Ovary (tissue), 9 donors: Measurements from ENCODE around the gene OGFOD2. TPM values are rescaled to one million over a fixed set of nuclear protein-coding genes. Genes with fewer than 3 reads are reported as not detected.

Experiments
- DNase-seq, 5 donors: peaks; one replicate each; pipeline ENCODE4 v3.0.0-alpha.2; 2019 to 2020
- H3K27ac ChIP-seq, 2 donors: fragments of 200-600 bp; one replicate each; pipeline versions ENCODE4 v1.5.1 to v1.8.0; 2019 to 2022
- H3K27me3 ChIP-seq: fragments of 200-600 bp; one replicate; pipeline ENCODE4 v1.8.0; 2022
- H3K36me3 ChIP-seq: fragments of 200-600 bp; sonication (generic); one replicate; pipeline ENCODE4 v1.5.1; 2019
- H3K4me1 ChIP-seq: one replicate; pipeline ENCODE4 v1.8.1; 2013; ENCODE audit warnings: mild to moderate bottlenecking, moderate library complexity; ENCODE audit not compliant: insufficient read depth
- H3K4me3 ChIP-seq: fragments of 200-600 bp; sonication (generic); one replicate; pipeline ENCODE4 v1.5.1; 2017
- H3K9me3 ChIP-seq, 2 donors: fragments of 200-600 bp in 1 of 2; sonication (generic) in 1 of 2; one replicate each; pipeline versions ENCODE4 v1.5.1 to v1.8.1; 2013 to 2019; ENCODE audit warnings: mild to moderate bottlenecking in 1 of 2, moderate library complexity in 1 of 2
- CTCF ChIP-seq, 3 donors: fragments of 450-650 bp in 2 of 3; fragments of 200-600 bp in 1 of 3; IDR thresholded peaks; one replicate each; pipeline versions ENCODE4 v1.5.1 to v1.8.0; 2016 to 2022; ENCODE audit warnings: antibody characterized with exemption in 3 of 3, mild to moderate bottlenecking in 1 of 3
- EP300 ChIP-seq: sonication (generic); formaldehyde crosslinking; IDR thresholded peaks from one replicate; pipeline ENCODE4 v1.6.1; 2017; ENCODE audit warnings: antibody characterized with exemption
- POLR2A ChIP-seq: fragments of 450-650 bp; IDR thresholded peaks from one replicate; pipeline ENCODE4 v1.6.1; 2017; ENCODE audit warnings: antibody characterized with exemption, mild to moderate bottlenecking, moderate library complexity
- WGBS, 3 donors: extraction: QIAGEN DNeasy Blood & Tissue Kit in 1 of 3; methylation state at CpG; one replicate each; pipeline versions ENCODE4 v1.1.5 to v1.1.7; 2013 to 2017; 5-methylcytosine and 5-hydroxymethylcytosine counted together
- intact Hi-C, 4 donors: fragments of 100-400 bp; cut with DNase I; formaldehyde crosslinking; loops; one replicate each; pipeline versions ENCODE4 v1.11.0 to v1.15.1; 2022 to 2023
- polyA plus RNA-seq, 2 donors: library from polyadenylated mRNA; stranded (reverse); fragments of 200-250 nt in 1 of 2; fragments of 350-450 nt in 1 of 2; fragmentation: Illumina TruSeq in 1 of 2; extraction: RNeasy Lipid Tissue Mini Kit (QIAGEN cat#74804) in 1 of 2; gene quantifications; one replicate each; pipeline ENCODE4 v1.2.3, GENCODE V29; 2013 to 2014
- total RNA-seq, 7 donors: library from RNA; depleted of rRNA in 2 of 7; stranded (reverse); fragments of >200 nt in 2 of 7; fragmentation: NEBNext Ultra II Directional in 3 of 7; extraction: Animal tissue kit (Norgen Biotek cat#: 25700) in 3 of 7; gene quantifications; one replicate each; pipeline versions ENCODE4 v1.1.0 to v1.2.4, GENCODE V29; 2016 to 2023
- donor health status: DM: no; HTN: no; CAD: no; lungs with moderate emphysema.
- donor health status: DM: no; HTN: no; CAD: no.
- donor health status: Bipolar disorder and iron deficiency.
- donor health status: DM: yes; HTN: yes; CAD: no.
- donor health status: DM: no; HTN: no; CAD: no.
- donor health status: DM: yes; HTN: yes; CAD: no.

OGFOD2 gene
- total and polyA plus RNA-seq, 9 donors: 1.4 to 17.6 (median 16.8) TPM

- Histone ChIP-seq H3K36me3 (no peaks in the 10 kb centered on the region), H3K9me3 (no peaks in the 10 kb centered on the region), H3K27ac (no peak overlapping the region), H3K27me3 (no peaks in the 10 kb centered on the region), H3K4me3 (no peak overlapping the region), H3K4me1 (peaks cover 26% of the 10 kb centered on the region)
- TF ChIP-seq EP300: no peak
- no peak for DNase-seq
- 94 to 99% (median 94%) methylated on average over 13 to 40 of the region's 40 CpGs for WGBS, 3 donors
- intact Hi-C loops: no loop called here
These were observed 11.3 kb downstream of the OGFOD2 start for GRCh38 chr12:122986258-122986871.

- peak in 1 of 5 donors; percentile 26 for DNase-seq
- intact Hi-C loops: no loop called here
- Histone ChIP-seq H3K27ac (no peak overlapping the region), H3K36me3 (no peaks in the 10 kb centered on the region), H3K4me1 (peaks cover 17% of the 10 kb centered on the region), H3K9me3 (no peaks in the 10 kb centered on the region), H3K27me3 (no peaks in the 10 kb centered on the region), H3K4me3 (no peak overlapping the region)
- TF ChIP-seq CTCF (IDR thresholded peaks at IDR 0.05): no peak
- TF ChIP-seq POLR2A: no peak
- TF ChIP-seq EP300: no peak
- 87 to 91% (median 89%) methylated on average over 35 to 39 of the region's 39 CpGs for WGBS, 3 donors
These were observed 12.3 kb downstream of the OGFOD2 start for GRCh38 chr12:122987086-122987951.

- intact Hi-C loops: no loop called here
- Histone ChIP-seq H3K4me3 (no peak overlapping the region), H3K27ac (no peak overlapping the region), H3K4me1 (peaks cover 15% of the 10 kb centered on the region), H3K27me3 (no peaks in the 10 kb centered on the region), H3K9me3 (no peaks in the 10 kb centered on the region), H3K36me3 (no peaks in the 10 kb centered on the region)
- DNase-seq: no peak
- WGBS, 3 donors: 91 to 92% (median 91%) methylated on average over 13 of the region's 13 CpGs
- no peak for TF ChIP-seq EP300
- no peak for TF ChIP-seq CTCF (IDR thresholded peaks at IDR 0.05)
- no peak for TF ChIP-seq POLR2A
These were observed 13.0 kb downstream of the OGFOD2 start for GRCh38 chr12:122988036-122988435.

GRCh38 chr12:122988612-122989212 is 13.7 kb downstream of the OGFOD2 start:
- DNase-seq: no peak
- Histone ChIP-seq H3K27me3 (no peaks in the 10 kb centered on the region), H3K4me3 (no peak overlapping the region), H3K4me1 (peaks cover 15% of the 10 kb centered on the region), H3K9me3 (no peaks in the 10 kb centered on the region), H3K36me3 (no peaks in the 10 kb centered on the region), H3K27ac (no peak overlapping the region)
- 87 to 91% (median 90%) methylated on average over 21 of the region's 21 CpGs for WGBS, 3 donors
- no peak for TF ChIP-seq CTCF (IDR thresholded peaks at IDR 0.05)
- TF ChIP-seq POLR2A: no peak
- no peak for TF ChIP-seq EP300
- intact Hi-C loops: no loop called here
